K562 (cell line): Measurements from ENCODE around the gene RUNDC3A. TPM values are rescaled to one million over a fixed set of nuclear protein-coding genes. Genes with fewer than 3 reads are reported as not detected.

Experiments
- ARHGAP35 ChIP-seq: fragments of 450-650 bp; IDR thresholded peaks from 2 replicates; pipeline ENCODE4 v1.6.1; 2018; ENCODE audit not compliant: partially characterized antibody
- CTBP1 ChIP-seq: fragments of 450-650 bp; IDR thresholded peaks from 2 replicates; pipeline ENCODE4 v1.6.1; 2016; ENCODE audit warnings: borderline replicate concordance
- KDM4B ChIP-seq, 2 experiments: fragments of 450-650 bp in 1 of 2; sonication (generic) in 1 of 2; IDR thresholded peaks; 2 replicates each; pipeline ENCODE4 v1.6.1; 2016 to 2017; ENCODE audit warnings: borderline replicate concordance in 2 of 2, antibody characterized with exemption in 1 of 2, low read depth in 1 of 2, mild to moderate bottlenecking in 1 of 2
- MAFG ChIP-seq: fragments of 450-650 bp; conservative IDR thresholded peaks from 2 replicates; pipeline ENCODE4 v1.6.1; 2016; ENCODE audit warnings: missing genetic modification characterization, missing compliant biosample characterization
- MEIS2 ChIP-seq: fragments of 450-650 bp; IDR thresholded peaks from 2 replicates; pipeline ENCODE4 v1.6.1; 2014; ENCODE audit warnings: mild to moderate bottlenecking; ENCODE audit not compliant: partially characterized antibody
- NFE2 ChIP-seq: IDR thresholded peaks from 2 replicates; pipeline ENCODE4 v1.6.1; 2014; ENCODE audit warnings: antibody characterized with exemption, low read depth
- NFRKB ChIP-seq: fragments of 450-650 bp; IDR thresholded peaks from 2 replicates; pipeline ENCODE4 v1.6.1; 2016; ENCODE audit warnings: low read depth
- PHB2 ChIP-seq: fragments of 450-650 bp; IDR thresholded peaks from 2 replicates; pipeline ENCODE4 v1.6.1; 2017; ENCODE audit warnings: low read depth
- POLR2AphosphoS5 ChIP-seq: IDR thresholded peaks from 2 replicates; pipeline ENCODE4 v1.6.1; 2011; ENCODE audit warnings: mild to moderate bottlenecking, low read depth, low read length, moderate library complexity; ENCODE audit not compliant: control insufficient read depth, insufficient read depth
- SRSF3 ChIP-seq: fragments of 200-400 bp; formaldehyde crosslinking; IDR thresholded peaks from 2 replicates; pipeline ENCODE4 v1.6.1; 2016; ENCODE audit warnings: mild to moderate bottlenecking, low read length, moderate library complexity; ENCODE audit not compliant: insufficient read depth
- TOE1 ChIP-seq, 2 experiments: fragments of 450-650 bp in 1 of 2; sonication (generic) in 1 of 2; formaldehyde crosslinking in 1 of 2; IDR thresholded peaks; 2 replicates each; pipeline versions ENCODE4 v1.7.1 to v1.8.0; 2016 to 2022; ENCODE audit warnings: borderline replicate concordance in 2 of 2, mild to moderate bottlenecking in 2 of 2, antibody characterized with exemption in 1 of 2, inconsistent platforms in 1 of 2, low read depth in 1 of 2, missing genetic modification reagents in 1 of 2, moderate library complexity in 1 of 2
- TRIM28 ChIP-seq: fragments of 450-650 bp; IDR thresholded peaks from 2 replicates; pipeline ENCODE4 v1.6.1; 2017
- ZBTB1 ChIP-seq: sonication (generic); formaldehyde crosslinking; IDR thresholded peaks from 2 replicates; pipeline ENCODE4 v1.8.1; 2023; ENCODE audit warnings: missing genetic modification reagents, low read depth, mild to moderate bottlenecking, borderline replicate concordance
- ZNF277 ChIP-seq: fragments of 250-450 bp; sonication (Bioruptor Pico); IDR thresholded peaks from 2 replicates; pipeline ENCODE4 v1.8.0; 2022; ENCODE audit warnings: inconsistent platforms, mild to moderate bottlenecking, moderate library complexity, borderline replicate concordance
- ZNF436 ChIP-seq: fragments of 250-450, 450-650 bp; sonication (Bioruptor Pico); formaldehyde crosslinking; IDR thresholded peaks from 2 replicates; pipeline ENCODE4 v1.7.0; 2020; ENCODE audit warnings: mild to moderate bottlenecking
- polyA plus RNA-seq, 8 experiments: library from polyadenylated mRNA; depleted of rRNA in 4 of 8; stranded (reverse) in 5 of 8; unstranded in 3 of 8; fragments of >200 nt; fragmentation: Nextera tagmentation in 2 of 8; fragmentation: Illumina TruSeq in 1 of 8; extraction: Ambion mirVana in 2 of 8; extraction: Trizol in 1 of 8; gene quantifications; 2 replicates each; pipeline versions ENCODE4 v1.2.1 to v1.2.3, GENCODE V29; 2011 to 2014; ENCODE audit warnings: inconsistent platforms in 1 of 8, missing spikeins in 1 of 8
- total RNA-seq, 7 experiments: library from RNA; depleted of rRNA in 6 of 7; stranded (reverse); fragments of >200 nt in 6 of 7; fragmentation: Illumina TruSeq in 2 of 7; extraction: Trizol in 2 of 7; gene quantifications; 2 replicates each; pipeline versions ENCODE4 v1.2.1 to v1.2.3, GENCODE V29; 2011 to 2021; ENCODE audit warnings: low replicate concordance in 1 of 7
- TF ChIP-seq, protein P1 (sequence below): sonication (generic); formaldehyde crosslinking; IDR thresholded peaks from 2 replicates; pipeline ENCODE4 v1.8.0; 2023; ENCODE audit warnings: missing genetic modification reagents, mild to moderate bottlenecking, borderline replicate concordance
- TF ChIP-seq, protein P2 (sequence below), 2 experiments: fragments of 450-650 bp in 1 of 2; sonication (generic) in 1 of 2; formaldehyde crosslinking; conservative IDR thresholded peaks; 2 replicates each; pipeline versions ENCODE4 v1.4.0 to v1.8.1; 2020 to 2022; ENCODE audit warnings: mild to moderate bottlenecking in 1 of 2, missing genetic modification reagents in 1 of 2
- TF ChIP-seq, protein P3 (sequence below), 2 experiments: IDR thresholded peaks; 2 replicates each; pipeline ENCODE4 v1.6.1; 2011; ENCODE audit warnings: borderline replicate concordance in 1 of 2, control low read depth in 1 of 2, low read depth in 1 of 2, low read length in 1 of 2, mild to moderate bottlenecking in 1 of 2, mixed read lengths in 1 of 2, moderate library complexity in 1 of 2; ENCODE audit not compliant: insufficient read depth in 1 of 2, insufficient read length in 1 of 2, poor library complexity in 1 of 2, severe bottlenecking in 1 of 2; ENCODE audit errors: extremely low read depth in 1 of 2

Gene RUNDC3A
- total and polyA plus RNA-seq, 9 of the 15 experiments (the other 6 are each of a cell fraction or from before 2014, with no cell fraction given) = not detected

- TF ChIP-seq PHB2 (no peak), ZNF436 (CRISPR knock-in tag) (no peak), MAFG (no peak), CTBP1 (peak; percentile 18; the same call in 1 of the 2 replicates), ZBTB1 (no peak), ZNF277 (CRISPR knock-in tag) (no peak), TRIM28 (no peak), ARHGAP35 (no peak), KDM4B (IDR thresholded peaks at IDR 0.05; ENCODE audit: borderline replicate concordance in 2 of 2, low read depth in 1 of 2) (no peak), MEIS2 (peak; percentile 39), NFRKB (no peak; the same call in 1 of the 2 replicates), SRSF3 (no peak), TOE1 (IDR thresholded peaks at IDR 0.05; ENCODE audit: borderline replicate concordance) (no peak), TOE1 (CRISPR knock-in tag; IDR thresholded peaks at IDR 0.05; ENCODE audit: borderline replicate concordance, low read depth) (no peak), POLR2AphosphoS5 (peak; percentile 57), NFE2 (no peak)
- TF ChIP-seq, protein P1, sequence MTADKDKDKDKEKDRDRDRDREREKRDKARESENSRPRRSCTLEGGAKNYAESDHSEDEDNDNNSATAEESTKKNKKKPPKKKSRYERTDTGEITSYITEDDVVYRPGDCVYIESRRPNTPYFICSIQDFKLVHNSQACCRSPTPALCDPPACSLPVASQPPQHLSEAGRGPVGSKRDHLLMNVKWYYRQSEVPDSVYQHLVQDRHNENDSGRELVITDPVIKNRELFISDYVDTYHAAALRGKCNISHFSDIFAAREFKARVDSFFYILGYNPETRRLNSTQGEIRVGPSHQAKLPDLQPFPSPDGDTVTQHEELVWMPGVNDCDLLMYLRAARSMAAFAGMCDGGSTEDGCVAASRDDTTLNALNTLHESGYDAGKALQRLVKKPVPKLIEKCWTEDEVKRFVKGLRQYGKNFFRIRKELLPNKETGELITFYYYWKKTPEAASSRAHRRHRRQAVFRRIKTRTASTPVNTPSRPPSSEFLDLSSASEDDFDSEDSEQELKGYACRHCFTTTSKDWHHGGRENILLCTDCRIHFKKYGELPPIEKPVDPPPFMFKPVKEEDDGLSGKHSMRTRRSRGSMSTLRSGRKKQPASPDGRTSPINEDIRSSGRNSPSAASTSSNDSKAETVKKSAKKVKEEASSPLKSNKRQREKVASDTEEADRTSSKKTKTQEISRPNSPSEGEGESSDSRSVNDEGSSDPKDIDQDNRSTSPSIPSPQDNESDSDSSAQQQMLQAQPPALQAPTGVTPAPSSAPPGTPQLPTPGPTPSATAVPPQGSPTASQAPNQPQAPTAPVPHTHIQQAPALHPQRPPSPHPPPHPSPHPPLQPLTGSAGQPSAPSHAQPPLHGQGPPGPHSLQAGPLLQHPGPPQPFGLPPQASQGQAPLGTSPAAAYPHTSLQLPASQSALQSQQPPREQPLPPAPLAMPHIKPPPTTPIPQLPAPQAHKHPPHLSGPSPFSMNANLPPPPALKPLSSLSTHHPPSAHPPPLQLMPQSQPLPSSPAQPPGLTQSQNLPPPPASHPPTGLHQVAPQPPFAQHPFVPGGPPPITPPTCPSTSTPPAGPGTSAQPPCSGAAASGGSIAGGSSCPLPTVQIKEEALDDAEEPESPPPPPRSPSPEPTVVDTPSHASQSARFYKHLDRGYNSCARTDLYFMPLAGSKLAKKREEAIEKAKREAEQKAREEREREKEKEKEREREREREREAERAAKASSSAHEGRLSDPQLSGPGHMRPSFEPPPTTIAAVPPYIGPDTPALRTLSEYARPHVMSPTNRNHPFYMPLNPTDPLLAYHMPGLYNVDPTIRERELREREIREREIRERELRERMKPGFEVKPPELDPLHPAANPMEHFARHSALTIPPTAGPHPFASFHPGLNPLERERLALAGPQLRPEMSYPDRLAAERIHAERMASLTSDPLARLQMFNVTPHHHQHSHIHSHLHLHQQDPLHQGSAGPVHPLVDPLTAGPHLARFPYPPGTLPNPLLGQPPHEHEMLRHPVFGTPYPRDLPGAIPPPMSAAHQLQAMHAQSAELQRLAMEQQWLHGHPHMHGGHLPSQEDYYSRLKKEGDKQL (CRISPR knock-in tag) = no peak
- TF ChIP-seq, protein P2, sequence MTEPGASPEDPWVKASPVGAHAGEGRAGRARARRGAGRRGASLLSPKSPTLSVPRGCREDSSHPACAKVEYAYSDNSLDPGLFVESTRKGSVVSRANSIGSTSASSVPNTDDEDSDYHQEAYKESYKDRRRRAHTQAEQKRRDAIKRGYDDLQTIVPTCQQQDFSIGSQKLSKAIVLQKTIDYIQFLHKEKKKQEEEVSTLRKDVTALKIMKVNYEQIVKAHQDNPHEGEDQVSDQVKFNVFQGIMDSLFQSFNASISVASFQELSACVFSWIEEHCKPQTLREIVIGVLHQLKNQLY (CRISPR knock-in tag; conservative IDR thresholded peaks at IDR 0.05) = no peak
- TF ChIP-seq, protein P3, sequence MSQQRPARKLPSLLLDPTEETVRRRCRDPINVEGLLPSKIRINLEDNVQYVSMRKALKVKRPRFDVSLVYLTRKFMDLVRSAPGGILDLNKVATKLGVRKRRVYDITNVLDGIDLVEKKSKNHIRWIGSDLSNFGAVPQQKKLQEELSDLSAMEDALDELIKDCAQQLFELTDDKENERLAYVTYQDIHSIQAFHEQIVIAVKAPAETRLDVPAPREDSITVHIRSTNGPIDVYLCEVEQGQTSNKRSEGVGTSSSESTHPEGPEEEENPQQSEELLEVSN (IDR thresholded peaks at IDR 0.05; ENCODE audit: borderline replicate concordance in 1 of 2, extremely low read depth in 1 of 2, insufficient read depth in 1 of 2, insufficient read length in 1 of 2, low read depth in 1 of 2, low read length in 1 of 2, poor library complexity in 1 of 2, severe bottlenecking in 1 of 2) = no peak
Measured at GRCh38 chr17:44281570-44281969, 26.8 kb upstream of the RUNDC3A start (continued).
